ENCODE measurements around the gene HOXB4.

HOXB4 gene

DNA sequence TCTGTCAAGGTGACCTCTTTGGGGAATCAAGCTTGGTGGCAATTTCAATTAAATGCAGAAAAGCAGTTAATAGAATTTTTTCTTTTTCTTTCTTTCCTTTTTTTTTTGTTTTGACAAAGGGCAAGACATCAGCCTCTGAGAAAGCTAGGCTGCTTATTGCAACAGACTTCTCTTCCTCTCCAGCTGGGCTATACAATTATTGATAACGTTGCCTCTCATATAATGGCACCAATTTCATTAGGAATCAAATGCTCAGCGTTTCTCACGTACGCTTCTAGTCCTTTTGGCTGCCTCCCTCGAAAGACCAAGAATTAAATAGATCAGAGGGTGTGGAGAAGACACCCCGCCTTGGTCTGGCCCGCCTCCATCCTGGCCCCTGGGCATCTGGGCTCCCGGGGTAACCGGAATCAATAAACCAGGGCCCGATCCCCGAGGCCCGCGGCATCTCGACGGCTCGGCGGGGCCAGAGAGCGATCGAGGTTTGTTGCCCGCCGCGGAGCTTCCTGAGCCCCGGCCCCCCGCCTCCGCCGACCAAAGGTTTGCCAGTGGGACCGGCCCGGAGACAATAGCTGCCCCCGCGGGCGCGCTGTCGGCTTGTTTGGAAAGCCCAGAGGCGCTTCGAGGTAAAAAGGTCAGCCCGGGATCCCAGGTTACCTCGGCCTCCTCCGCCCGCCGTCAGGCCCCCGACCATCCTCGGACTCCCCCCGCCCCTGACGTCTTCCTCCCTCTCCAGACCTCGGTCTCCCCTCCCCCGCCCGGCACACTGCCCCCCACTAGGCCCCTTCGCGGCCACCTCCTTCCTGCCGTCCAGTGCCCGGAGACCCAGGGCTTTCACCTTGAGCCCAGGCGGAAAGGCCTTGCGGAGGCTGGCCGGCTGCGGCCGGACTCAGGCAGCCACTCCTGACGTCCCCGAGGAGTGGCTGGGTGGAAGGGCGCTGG is 51.3 kb downstream of the HOXB4 start:
- DNase-seq, result no peak
